HG02852 (cell line): ENCODE results near the gene NATD1.
A peak's percentile ranks its signal among the peaks of the same experiment; 100 is the strongest.

Source experiments
- ATAC-seq: cut with Tn5 transposase; IDR thresholded peaks from one replicate; pipeline ENCODE4 v1.9.1; 2021; ENCODE audit warnings: mild to moderate bottlenecking, moderate library complexity; ENCODE audit not compliant: unreplicated experiment

The NATD1 gene, protein sequence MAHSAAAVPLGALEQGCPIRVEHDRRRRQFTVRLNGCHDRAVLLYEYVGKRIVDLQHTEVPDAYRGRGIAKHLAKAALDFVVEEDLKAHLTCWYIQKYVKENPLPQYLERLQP

DNA sequence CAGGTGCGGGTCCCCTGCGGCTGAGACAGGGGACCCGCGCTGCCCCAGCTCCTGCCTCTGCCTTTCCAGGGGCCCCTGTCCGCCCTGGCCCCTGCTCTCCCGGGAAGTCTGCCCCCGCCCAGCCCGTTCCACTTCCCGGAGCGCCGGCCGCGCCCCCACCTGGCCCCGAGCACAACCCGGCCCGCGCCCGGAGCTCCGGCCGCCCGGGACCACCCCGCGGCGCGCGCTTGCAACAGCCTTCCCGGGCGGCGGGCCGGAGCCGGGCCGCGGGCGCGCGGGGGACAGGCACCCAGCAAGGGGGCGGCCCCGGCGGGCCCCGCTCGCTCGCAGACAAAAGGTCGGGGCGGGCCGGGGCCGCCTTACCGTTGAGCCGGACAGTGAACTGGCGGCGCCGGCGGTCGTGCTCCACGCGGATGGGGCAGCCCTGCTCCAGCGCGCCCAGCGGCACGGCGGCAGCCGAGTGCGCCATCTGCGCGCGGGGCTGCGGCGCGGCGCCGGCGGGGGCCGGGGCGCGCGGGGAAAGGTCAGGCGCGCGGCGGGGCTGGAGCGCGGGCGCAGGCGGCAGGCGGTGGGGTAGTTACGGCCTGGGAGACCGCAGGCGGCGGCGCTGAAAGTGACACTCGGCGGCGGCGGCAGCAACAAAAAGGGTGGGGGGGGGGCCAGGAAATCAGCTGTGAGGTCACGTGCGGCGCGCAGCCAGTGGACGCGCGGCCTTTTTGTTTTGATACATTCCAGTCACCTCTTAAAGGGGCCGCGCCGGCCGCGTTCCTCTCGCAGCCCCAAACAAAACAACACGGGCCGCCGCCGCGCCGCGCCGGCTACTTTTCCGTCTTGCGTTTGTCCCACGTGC is at the start of gene NATD1:
NATD1 (minus strand) TSS at position 615 of the 850 bp plus-strand sequence; CDS start at position 469, 146 bp downstream.
- ATAC-seq, result peak; percentile 88

DNA sequence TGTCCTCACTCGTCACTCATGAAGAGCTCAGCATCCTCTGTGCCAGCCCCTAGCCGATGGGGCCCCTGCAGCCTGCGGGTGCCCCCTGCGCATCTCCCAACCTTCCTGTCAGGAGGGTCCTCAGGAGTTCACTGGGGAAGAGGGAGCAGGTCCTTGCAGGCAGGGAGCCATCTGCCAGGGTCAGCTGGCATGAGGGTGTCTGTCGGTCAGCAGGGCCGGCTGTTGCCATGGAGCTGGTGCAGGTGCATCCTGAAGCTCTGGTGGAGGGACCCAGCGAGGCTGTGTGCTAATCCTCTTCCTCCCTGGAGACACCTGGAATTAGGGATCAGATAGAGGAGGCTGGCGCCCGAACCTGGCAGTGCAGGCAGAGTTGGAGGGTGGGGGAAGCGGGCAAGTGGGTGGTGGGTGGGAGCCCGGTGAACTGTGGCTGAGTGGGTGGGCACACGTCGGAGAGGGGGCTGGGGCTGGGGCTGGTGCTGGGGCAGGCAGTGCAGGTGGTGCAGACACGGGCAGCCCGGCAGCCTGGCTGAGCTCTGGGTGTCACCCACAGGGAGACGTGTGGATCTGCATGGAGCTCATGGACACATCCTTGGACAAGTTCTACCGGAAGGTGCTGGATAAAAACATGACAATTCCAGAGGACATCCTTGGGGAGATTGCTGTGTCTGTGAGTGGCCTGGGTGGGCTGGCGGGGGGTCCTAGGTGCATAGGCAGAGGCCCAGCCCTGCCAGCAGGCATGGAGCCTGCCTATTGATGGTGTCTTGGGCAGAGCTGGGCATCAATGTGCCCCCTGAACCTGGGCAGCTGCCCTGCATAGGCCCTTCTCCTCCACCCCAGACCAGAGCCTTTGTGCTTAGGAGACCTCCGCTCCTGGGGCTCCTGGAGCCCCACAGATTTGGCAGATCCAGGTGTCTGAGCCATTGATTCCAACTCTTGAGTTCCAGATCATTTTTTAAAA is 48.7 kb upstream of the NATD1 start:
- ATAC-seq, result no peak

DNA sequence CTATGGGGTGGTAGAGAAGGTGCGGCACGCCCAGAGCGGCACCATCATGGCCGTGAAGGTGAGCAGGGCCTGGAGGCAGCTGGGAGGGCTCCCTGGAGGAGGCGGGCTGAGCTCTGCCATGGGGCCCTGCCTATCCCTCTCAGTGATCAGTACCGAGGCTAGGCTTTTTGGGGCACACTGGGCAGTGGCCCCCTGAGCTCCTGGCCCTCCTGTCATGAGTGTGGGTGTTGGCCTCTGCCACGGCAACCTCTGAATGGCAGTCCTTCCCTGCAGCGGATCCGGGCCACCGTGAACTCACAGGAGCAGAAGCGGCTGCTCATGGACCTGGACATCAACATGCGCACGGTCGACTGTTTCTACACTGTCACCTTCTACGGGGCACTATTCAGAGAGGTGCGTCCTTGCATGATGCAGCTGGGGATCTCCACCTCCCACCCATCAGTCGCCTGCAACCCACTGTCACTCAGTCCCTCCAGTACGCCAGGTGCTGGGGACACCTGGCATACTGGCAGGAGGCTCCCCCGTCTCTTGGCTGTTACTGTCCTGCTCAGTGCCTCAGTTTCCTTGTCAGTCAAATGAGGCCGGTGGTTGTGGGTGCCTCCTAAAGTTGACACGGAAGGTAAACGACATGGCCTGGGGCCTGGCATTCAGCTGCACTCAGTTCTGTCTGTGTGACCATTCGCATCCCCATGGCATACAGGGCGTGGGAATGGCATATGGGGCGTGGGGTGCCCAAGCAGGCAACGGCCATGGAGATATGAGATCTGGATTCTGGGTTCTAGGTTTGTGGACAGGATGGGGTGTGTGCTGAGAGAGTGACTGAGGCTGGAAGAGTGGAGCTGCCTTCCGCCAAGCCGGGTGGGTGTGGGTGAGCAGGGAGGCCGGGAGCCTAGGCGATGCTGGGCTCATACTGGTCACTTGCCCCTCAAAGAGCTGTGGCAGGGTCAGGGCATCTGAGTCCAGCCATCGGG is 47.7 kb upstream of the NATD1 start:
- no peak for ATAC-seq

DNA sequence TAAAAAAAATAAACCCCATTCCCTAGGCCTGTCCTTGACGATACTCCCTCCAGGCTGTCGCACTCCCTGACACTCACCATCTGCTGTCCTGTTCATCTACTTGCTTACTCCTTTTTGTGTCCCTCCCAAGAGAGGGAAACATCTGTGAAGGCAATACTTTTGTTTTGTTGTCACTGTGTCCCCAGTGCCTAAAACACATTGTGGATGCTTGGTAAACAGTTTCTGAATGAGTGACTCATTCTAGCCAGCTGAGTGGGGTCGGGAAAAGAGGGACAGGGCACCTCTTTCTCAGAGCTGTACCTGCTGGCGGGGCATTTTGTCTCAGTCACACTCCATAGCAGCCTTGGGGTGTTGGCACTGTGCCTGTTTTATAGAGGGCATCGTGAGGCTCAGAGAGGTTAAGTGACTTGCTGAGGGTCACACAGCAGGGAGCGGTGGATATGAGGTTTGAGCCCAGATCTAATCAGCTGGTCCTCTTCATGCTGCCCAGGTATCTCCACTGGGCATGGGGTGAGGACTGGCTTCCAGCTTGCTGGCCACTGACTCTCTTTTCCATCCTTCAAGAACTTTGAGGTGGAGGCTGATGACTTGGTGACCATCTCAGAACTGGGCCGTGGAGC is 46.9 kb upstream of the NATD1 start:
- ATAC-seq, result no peak

DNA sequence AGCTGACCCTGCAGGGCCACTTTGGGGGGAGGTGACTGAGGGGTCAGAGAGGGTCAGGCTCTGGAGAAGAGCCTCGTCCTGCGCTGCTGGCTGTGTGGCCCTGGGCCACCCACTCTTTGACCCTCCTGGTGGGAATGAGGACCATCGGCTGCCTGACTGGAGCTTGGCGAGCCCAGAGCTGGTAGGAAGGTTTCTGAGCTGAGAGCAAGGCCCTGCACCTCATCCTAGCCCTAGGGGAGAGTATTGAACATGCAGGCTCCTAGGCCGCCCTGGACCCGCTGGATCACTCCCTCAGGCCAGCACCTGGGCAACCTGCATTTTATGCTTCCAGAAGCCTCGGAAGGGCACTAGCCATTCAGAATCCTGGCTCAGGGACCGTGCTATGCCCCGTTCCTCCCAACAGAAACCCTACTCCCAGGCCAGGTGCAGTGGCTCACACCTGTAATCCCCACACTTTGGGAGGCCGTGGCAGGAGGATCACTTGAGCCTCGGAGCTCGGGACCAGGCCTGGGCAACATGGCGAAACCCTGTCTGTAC is 45.8 kb upstream of the NATD1 start:
- no peak for ATAC-seq

DNA sequence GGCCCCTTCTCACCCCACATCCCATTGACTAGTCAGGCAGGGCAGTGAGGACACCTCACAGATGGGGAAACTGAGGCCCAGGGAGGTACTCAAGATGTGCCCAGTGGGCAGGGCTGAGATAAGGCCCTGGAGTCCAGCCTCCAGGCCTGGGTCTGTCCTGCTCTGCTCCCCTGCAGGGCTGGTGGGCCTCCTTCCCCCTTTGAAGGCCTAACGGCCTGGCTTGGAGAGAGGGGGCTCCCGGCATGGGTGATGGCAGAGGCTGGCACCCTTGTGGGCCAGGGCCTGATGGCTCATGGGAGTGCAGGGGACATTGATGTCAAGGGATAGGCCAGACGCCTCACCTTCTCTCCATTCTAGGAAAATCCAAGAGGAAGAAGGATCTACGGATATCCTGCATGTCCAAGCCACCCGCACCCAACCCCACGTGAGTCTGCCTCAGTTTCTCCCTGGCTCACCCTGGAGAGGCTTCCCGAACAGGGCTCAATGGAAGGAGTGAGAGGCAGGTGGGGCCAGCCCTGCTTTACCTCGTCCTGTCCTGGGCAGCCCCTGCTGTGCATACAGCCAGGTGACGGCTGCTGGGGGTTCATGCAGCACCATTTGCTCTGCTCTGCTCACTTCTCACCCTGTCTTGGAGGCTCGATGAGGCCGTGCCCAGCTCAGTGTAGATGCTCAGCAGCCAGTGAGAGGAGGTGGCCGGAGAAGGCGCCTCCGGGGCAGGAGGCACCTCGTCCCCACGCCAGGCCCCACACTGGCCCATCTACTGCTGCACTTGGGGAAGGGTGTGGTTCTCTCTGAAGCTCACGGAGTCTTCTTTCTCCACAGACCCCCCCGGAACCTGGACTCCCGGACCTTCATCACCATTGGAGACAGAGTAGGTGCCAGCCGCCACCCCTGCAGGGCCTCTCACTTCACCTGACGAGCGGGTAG is 45.1 kb upstream of the NATD1 start:
- ATAC-seq, result no peak

DNA sequence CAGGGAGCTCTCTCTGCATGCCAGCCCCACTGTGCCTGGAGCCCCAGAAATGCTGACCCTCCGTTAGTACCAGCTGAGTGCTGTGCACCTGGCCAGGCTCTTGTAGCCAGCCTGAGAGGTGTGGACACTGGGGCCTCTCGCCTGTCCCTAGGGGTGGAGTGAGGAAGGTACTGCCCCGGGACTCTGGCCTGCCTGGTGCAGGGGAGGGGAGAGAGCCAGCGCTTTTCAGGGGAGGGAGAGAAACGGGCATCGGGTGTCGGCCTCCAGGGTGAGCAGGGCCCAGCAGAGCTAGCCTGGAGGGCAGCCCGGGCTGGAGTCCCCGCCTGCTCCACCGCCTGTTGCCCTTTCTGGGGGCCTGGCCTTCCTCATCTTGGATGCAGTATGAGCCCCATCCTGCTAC is 44.4 kb upstream of the NATD1 start:
- ATAC-seq, result no peak

DNA sequence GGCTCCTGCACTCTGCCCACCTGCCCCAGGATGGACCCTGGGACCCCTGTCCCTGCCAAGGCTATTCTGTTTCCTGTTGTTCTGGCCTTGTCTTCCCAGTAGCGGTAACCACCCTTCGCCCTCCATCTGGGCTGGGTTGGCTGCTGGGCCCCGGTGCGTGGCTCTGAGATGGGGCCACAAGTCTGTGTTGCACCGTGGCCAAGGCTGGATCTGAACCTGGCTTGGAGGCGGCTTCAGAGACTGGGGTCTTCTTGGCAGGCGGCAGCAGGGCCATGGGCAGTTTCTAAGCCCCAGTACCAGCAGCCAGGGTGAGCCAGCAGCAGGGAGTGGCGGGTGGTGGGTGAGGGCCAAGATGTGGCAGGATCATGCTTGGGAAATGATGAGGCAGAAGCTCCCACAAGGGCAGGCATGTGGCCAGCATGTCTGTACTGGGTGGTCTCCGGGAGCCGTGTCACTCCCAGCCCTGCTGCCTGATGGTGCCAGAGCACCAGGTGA is 43.9 kb upstream of the NATD1 start:
- no peak for ATAC-seq

DNA sequence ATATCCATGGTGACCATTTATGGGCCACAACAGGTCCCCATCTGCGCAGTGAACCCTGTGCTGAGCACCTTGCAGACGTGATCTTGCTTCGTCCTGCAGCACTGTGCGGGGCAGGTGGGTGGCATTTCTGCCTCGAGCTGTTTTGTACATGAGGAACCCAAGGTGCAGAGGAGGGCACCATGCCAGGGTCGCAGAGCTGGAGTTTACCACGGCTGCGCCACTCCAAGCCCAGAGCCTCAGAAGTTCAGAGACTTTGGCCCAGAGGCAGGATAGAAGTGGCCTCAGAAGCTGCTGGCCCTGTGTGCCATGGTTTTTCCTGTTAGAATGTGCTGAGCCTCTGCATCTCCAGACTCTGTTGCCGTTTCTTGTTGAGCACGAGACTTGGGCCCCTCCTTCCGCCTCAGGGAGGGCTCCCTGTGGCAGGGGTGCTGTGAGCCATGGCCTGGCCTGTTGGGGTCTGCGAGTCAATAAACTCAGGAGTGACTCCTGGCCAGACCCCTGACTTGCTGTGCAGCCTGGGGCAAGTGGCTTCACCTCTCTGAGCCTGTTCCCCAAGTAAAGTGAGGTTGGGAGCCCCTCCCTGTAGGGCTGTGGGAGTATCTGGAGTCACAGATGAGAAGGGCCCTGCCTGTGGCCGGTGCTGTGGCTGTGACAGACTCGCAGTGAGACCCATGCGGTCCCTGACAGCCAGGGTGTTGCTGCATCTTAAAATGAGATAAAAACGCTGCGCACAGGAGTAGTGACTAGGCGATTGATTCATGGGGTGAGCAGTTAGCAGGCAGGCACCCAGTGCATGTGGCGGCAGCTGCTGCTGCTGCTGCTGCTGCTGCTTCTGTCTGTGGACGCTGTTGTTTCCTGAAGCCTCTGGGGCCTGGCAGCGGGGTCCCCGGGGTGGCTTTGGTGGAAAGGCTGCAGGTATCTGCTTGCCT is 43.2 kb upstream of the NATD1 start:
- no peak for ATAC-seq

DNA sequence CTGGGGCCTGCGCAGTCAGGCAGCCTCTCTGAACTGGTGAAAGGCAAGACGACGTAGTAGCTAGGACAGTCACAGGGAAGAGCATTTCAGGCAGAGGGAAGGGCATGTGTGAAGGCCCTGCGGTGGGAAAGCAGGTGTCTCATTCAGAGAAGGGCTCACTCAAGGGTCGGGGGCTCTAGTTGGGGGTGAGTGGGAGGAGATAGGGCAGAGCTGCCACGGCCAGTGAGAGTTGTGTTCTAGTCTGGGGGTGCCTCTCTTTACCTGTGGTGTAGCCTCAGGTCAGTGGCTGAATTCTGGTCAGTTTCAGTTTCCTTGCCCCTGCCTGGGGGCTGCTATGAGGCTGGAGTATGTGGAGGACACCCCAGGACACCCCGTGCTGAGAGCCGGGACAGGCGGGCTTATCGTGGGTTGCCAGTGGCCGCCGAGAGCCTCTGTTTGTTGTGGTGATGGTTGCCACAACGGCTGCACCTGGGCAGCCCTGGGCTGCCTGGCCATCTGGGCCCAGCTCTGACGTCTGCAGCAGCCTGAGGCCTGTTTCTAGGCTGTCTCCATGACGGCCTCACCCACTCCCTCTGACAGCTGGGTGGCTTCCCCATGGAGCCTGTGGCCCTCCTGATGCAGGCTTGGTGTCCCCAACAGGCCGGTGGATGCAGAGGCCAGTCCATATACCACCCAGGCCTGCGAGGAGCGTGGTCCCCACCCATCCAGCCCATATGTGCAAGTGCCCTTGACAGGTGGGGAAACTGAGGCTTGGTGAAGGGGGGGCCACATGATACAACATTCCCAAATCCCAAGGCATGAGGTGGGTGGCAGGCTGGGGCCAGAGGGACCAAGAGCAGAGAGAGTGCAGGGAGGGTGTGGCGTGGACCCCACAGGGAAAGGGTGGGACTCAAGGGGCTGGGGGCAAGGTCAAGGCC is 42.1 kb upstream of the NATD1 start:
- ATAC-seq, result no peak

DNA sequence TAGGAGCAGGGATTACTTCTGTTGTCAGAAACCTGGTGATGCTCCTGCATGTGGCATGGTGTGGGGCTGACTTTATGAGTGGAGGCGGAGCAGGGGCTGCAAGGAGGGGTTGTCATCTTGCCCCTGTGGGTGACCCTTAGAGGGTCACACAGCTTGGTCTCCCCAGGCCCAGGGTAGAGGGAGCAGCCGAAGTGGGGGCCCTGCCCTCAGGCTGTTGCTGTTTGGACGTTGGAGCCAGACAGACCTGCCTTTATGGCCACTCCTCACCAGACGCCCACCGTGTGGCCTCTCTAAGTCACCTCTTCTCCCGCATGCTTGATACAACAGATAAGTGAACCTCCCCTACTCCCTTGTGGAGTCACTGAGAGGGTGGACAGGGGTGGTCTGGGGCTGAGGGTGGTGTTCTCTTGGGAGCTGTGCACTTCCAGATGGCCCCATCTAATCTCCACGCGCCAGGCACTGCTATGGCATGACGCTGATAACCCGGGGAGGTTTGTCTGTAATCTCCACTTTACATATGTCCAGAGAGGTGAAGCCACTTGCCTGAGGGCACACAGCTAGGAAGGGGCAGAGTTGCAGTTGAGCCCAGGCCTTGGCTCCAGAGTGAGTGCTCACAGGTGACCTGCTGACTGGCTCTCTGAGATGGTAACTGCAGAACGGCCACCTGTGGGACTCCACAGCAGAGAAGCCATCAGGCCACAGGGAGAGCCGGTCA is 41.3 kb upstream of the NATD1 start:
- no peak for ATAC-seq

DNA sequence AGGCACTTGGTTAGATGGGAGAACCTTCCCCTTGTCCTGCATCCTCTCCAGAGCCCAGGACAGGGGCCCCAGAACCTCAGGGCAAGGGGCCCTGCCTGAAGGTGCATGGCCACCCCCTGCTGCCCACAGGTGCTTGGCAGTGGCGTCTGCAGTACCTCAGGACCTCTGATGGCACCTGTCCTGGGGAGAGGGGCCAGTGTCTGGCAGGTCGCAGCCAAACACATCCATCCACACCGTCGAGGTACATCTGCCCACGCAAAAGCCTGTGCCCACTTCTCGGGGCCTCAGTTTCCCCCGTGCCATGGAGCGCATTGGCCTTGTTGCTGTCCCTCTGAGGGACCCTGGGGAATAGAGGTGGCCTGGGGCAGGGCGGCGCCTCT is 40.6 kb upstream of the NATD1 start:
- ATAC-seq, result no peak

DNA sequence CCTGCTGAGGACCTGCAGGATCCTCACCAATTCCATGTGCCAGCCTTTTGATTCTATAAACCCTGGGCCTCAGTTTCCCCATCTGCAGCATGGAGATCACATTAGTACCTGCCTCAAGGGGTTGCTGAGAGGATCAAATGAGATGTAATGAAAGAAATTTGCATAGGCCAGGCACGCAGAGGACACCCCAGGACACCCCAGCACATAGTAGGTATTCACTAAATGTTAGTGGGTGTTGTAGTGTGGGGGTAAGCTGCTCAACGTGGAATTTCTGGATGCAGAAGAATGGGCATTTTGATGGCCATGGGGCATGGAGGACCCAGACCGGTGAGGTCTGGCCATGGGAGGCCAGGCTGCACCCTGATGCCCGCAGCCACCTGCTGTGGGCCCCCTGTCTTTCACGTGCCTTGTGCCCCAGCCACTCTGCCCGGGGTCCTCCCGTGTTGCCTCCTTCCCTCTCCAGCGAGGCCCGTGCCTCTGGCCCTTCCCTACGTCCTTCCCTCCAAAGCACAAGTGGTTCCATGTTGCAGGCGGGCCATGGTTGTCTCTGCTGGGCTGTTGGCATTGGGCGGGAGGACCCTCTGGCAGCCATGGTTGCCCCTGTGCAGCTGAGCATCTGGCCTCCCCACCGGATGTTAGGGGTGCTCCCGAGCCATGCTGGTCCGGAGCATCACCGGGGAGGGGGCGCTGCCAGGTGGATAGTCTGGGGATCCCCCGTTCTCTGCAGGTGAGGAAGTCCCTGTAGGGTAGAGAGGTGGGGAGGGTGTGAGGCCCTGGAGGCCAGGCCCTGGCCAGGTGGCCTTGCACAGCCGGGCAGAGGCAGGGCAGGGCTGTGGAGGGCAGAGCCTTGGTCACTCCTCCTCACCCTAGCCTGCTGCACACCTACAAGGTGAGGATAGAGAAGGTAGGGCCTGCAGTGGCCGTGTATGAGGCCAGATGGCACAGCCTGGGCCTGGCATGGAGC is 39.9 kb upstream of the NATD1 start:
- no peak for ATAC-seq

DNA sequence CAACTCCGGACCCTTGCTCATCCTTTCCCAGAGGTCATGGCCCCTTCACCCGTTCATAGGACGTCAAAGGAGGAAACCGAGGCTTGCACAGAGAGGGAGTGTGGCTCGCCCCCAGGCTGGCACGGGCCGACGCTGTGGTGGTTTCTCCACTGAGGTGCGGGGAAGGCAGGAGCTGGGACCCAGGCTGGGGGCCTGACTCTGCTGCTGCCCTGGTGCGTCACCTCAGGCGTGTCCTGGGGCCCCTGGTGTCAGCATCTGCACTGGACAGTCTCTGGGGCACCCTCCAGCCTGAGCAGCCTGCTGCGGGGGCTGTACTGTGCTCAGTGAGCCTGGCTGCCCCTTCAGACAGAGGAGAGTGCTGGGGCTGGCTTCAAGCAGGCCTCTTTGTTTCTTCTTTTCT is 38.7 kb upstream of the NATD1 start:
- no peak for ATAC-seq

DNA sequence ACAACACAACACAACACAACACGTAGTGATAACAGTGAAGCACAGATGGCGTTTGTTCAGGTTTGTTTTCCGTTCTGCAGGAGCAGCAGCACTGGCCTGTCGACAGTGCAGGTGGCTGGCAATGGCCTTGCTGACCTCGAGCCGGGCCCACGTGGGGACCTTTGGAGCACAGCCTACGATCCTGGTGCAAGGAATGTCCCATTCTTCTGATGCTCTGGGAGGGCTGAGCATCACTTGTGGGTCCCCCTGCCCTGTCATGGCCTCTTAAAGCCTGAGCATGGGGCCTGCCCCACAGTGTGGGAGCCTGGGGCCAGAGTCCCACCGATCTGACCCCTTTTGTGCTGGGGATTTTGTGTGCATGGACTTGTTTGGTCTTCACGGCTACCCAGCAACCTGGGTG is 38.1 kb upstream of the NATD1 start:
- no peak for ATAC-seq
